Esophagus squamous epithelium (tissue), 5 donors: ENCODE measurements around the gene ADAMTS12. TPM values are rescaled to one million over a fixed set of nuclear protein-coding genes. Genes with fewer than 3 reads are reported as not detected.

Source experiments
- DNase-seq: peaks from one replicate; lab custom pipeline; 2025; lab: John Stamatoyannopoulos, UW
- H3K27ac ChIP-seq, 4 donors: fragments of 200-600 bp; sonication (generic); one replicate each; pipeline ENCODE4 v1.5.1; 2016 to 2019; ENCODE audit warnings: mild to moderate bottlenecking in 1 of 4
- H3K27me3 ChIP-seq, 4 donors: fragments of 200-600 bp; sonication (generic); 1 replicate in 3 of 4; 2 replicates in 1 of 4; pipeline versions ENCODE4 v1.5.1 to v1.6.0; 2017 to 2021; ENCODE audit warnings: antibody characterized with exemption in 1 of 4
- H3K36me3 ChIP-seq, 3 donors: fragments of 200-600 bp; sonication (generic); one replicate each; pipeline ENCODE4 v1.5.1; 2016 to 2019
- H3K4me1 ChIP-seq, 3 donors: fragments of 200-600 bp; sonication (generic); one replicate each; pipeline ENCODE4 v1.5.1; 2017 to 2019
- H3K4me3 ChIP-seq, 4 donors: fragments of 200-600 bp; sonication (generic); 1 replicate in 3 of 4; 2 replicates in 1 of 4; pipeline ENCODE4 v1.5.1; 2016 to 2019; ENCODE audit warnings: mild to moderate bottlenecking in 2 of 4, moderate library complexity in 1 of 4
- H3K9me3 ChIP-seq, 3 donors: fragments of 200-600 bp; sonication (generic); one replicate each; pipeline ENCODE4 v1.5.1; 2016 to 2019
- POLR2A ChIP-seq, 4 donors: fragments of 450-650 bp; IDR thresholded peaks; one replicate each; pipeline ENCODE4 v1.6.1; 2017; ENCODE audit warnings: antibody characterized with exemption in 4 of 4, mild to moderate bottlenecking in 4 of 4, moderate library complexity in 3 of 4
- whole genome bisulfite sequencing, 2 donors: methylation state at CpG; one replicate each; pipeline ENCODE4 v1.1.5; 2018; 5-methylcytosine and 5-hydroxymethylcytosine counted together
- intact Hi-C: fragments of 100-400 bp; cut with DNase I; formaldehyde crosslinking; loops from one replicate; pipeline ENCODE4 v1.15.0; 2022
- total RNA-seq, 4 donors: library from RNA; depleted of rRNA; stranded (reverse); fragments of >200 nt; gene quantifications; one replicate each; pipeline ENCODE4 v1.1.0, GENCODE V29; 2016
- TF ChIP-seq, protein P1 (sequence below), 6 experiments: fragments of 450-650 bp in 4 of 6; fragments of 200-600 bp in 2 of 6; sonication (generic) in 2 of 6; IDR thresholded peaks; one replicate each; pipeline ENCODE4 v1.5.1; 2016 to 2019; ENCODE audit warnings: antibody characterized with exemption in 6 of 6, mild to moderate bottlenecking in 4 of 6, moderate library complexity in 4 of 6
- donor health status: DM: yes; HTN: yes; CAD: no.

Gene ADAMTS12
- total RNA-seq, 4 donors from 2014 or later: 0.73 to 1.3 (median 0.76) TPM; not detected in 1

DNA sequence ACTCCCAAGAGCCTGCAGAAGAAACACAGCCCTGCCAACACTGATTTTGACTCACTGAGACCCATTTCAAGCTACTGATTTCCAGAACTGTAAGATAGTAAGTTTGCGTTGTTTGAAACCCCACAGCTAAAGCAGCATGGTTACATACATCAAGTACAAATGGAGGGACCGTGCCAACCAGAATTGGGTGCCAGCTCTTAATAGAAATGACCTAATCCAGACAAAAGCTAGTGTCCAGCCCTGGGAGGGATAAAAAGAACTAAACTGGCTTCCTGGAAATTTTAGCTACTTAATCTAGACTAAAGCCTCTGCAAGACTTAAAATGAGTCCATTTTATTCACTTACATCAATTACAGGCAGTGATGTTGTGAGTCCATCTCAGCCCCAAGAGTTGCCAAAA, 122.6 kb downstream of the ADAMTS12 start:
- Histone ChIP-seq H3K27ac (no peak overlapping the region), H3K9me3 (no peaks in the 10 kb centered on the region), H3K4me1 (no peaks in the 10 kb centered on the region), H3K36me3 (no peaks in the 10 kb centered on the region), H3K27me3 (no peaks in the 10 kb centered on the region), H3K4me3 (no peak overlapping the region)
- no peak for DNase-seq
- intact Hi-C loops: no loop called here
- TF ChIP-seq, protein P1, sequence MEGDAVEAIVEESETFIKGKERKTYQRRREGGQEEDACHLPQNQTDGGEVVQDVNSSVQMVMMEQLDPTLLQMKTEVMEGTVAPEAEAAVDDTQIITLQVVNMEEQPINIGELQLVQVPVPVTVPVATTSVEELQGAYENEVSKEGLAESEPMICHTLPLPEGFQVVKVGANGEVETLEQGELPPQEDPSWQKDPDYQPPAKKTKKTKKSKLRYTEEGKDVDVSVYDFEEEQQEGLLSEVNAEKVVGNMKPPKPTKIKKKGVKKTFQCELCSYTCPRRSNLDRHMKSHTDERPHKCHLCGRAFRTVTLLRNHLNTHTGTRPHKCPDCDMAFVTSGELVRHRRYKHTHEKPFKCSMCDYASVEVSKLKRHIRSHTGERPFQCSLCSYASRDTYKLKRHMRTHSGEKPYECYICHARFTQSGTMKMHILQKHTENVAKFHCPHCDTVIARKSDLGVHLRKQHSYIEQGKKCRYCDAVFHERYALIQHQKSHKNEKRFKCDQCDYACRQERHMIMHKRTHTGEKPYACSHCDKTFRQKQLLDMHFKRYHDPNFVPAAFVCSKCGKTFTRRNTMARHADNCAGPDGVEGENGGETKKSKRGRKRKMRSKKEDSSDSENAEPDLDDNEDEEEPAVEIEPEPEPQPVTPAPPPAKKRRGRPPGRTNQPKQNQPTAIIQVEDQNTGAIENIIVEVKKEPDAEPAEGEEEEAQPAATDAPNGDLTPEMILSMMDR (IDR thresholded peaks at IDR 0.05): no peak
- TF ChIP-seq POLR2A (IDR thresholded peaks at IDR 0.05): no peak
- WGBS, 2 donors: 68 to 91% methylated on average over 2 of the region's 2 CpGs

GRCh38 chr5:33766023-33766422, 125.8 kb downstream of the ADAMTS12 start:
- Histone ChIP-seq H3K9me3 (no peaks in the 10 kb centered on the region), H3K27ac (no peak overlapping the region), H3K36me3 (no peaks in the 10 kb centered on the region), H3K4me1 (no peaks in the 10 kb centered on the region), H3K27me3 (no peaks in the 10 kb centered on the region), H3K4me3 (no peak overlapping the region)
- TF ChIP-seq POLR2A (IDR thresholded peaks at IDR 0.05): no peak
- TF ChIP-seq, protein P1 (IDR thresholded peaks at IDR 0.05): no peak
- intact Hi-C loops: no loop called here
- 53 to 71% methylated on average over 2 of the region's 2 CpGs for WGBS, 2 donors
- DNase-seq: no peak

DNA sequence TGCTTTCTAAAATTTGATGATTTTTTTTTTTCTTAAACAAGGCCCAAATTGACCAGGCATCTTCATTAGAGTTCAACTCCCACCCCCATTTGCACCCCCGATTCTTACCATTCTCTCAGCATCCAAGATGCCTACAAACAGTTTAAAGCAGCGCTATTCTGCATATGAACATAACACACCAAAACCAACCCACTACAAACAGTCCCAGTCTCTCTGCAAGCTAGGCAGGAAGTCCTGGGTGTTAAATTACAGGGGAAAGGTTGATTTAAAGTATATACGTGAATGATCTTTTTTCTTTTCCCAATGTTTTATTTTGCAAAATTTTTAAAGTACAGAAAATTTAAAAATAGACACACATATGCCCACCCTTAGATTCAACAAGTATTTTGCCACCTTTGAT, 127.0 kb downstream of the ADAMTS12 start:
- 68 to 71% methylated on average over 3 of the region's 3 CpGs for WGBS, 2 donors
- TF ChIP-seq, protein P1 (IDR thresholded peaks at IDR 0.05): no peak
- TF ChIP-seq POLR2A (IDR thresholded peaks at IDR 0.05): no peak
- Histone ChIP-seq H3K9me3 (no peaks in the 10 kb centered on the region), H3K36me3 (no peaks in the 10 kb centered on the region), H3K27me3 (no peaks in the 10 kb centered on the region), H3K27ac (no peak overlapping the region), H3K4me1 (no peaks in the 10 kb centered on the region), H3K4me3 (no peak overlapping the region)
- intact Hi-C loops: no loop called here
- no peak for DNase-seq

DNA sequence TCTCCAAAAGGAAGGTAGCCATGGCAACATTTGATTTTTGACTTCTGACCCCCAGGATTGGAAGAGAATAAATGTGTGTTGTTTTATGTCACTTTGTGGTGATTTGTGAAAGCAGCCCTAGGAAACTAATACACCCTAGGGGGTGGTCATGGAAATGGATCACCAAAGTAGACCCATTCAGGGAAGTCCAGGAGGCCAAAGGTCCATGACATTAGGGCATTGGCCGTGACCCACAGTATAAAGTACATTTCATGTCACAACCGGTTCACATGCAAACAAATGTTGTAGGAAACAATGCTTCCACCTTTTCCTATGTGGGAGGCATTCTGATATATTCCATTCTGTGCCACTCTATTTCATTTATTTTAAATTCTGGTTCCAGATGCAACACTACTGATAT, 128.4 kb downstream of the ADAMTS12 start:
- no peaks in the 10 kb centered on the region for H3K9me3 ChIP-seq
- WGBS, 2 donors: 68 to 81% methylated on average over 2 of the region's 2 CpGs
- intact Hi-C loops: no loop called here
- H3K36me3 ChIP-seq: no peaks in the 10 kb centered on the region
- no peak overlapping the region for H3K4me3 ChIP-seq
- no peak for DNase-seq
- no peak overlapping the region for H3K27ac ChIP-seq
- TF ChIP-seq, protein P1 (IDR thresholded peaks at IDR 0.05): no peak
- TF ChIP-seq POLR2A (IDR thresholded peaks at IDR 0.05): no peak
- H3K27me3 ChIP-seq: no peaks in the 10 kb centered on the region
- H3K4me1 ChIP-seq: no peaks in the 10 kb centered on the region

DNA sequence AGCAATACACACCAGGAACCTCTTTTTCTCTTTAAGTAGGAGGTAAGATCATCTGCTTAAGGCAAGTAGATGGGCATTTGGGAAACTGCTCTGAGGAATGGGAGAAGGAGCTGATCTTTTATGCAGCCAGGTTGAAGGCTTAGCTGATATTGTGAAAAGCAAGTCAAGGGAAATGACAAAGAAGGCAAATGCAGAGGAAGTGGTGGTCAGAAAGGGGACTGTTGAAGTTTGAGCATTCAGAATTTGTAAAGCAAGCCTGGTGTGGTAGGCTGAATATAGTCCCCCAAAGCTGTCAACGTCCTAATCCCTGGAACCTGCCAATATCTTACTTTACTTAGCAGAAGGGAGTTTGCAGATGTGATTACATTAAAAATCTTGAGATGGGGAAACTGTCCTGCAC, 128.9 kb downstream of the ADAMTS12 start:
- Histone ChIP-seq H3K27me3 (no peaks in the 10 kb centered on the region), H3K36me3 (no peaks in the 10 kb centered on the region), H3K4me1 (no peaks in the 10 kb centered on the region), H3K4me3 (no peak overlapping the region), H3K9me3 (no peaks in the 10 kb centered on the region), H3K27ac (no peak overlapping the region)
- DNase-seq: no peak
- WGBS, 2 donors: 21 to 56% methylated on average over 1 of the region's 1 CpG
- TF ChIP-seq POLR2A (IDR thresholded peaks at IDR 0.05): no peak
- TF ChIP-seq, protein P1 (IDR thresholded peaks at IDR 0.05): no peak
- intact Hi-C loops: no loop called here
